ENCODE data around the gene ASTE1.
A peak's percentile ranks its signal among the peaks of the same experiment; 100 is the strongest.
"Not testable (repeated sequence)": the region's sequence is repeated elsewhere in the genome, so short reads cannot be mapped to it uniquely, and the experiment has no call there.

Gene ASTE1, protein sequence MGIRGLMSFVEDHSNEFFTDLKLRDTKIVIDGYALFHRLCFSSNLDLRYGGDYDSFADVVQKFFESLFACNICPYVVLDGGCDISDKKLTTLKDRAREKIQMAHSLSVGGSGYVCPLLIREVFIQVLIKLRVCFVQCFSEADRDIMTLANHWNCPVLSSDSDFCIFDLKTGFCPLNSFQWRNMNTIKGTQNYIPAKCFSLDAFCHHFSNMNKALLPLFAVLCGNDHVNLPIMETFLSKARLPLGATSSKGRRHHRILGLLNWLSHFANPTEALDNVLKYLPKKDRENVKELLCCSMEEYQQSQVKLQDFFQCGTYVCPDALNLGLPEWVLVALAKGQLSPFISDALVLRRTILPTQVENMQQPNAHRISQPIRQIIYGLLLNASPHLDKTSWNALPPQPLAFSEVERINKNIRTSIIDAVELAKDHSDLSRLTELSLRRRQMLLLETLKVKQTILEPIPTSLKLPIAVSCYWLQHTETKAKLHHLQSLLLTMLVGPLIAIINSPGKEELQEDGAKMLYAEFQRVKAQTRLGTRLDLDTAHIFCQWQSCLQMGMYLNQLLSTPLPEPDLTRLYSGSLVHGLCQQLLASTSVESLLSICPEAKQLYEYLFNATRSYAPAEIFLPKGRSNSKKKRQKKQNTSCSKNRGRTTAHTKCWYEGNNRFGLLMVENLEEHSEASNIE

DNA sequence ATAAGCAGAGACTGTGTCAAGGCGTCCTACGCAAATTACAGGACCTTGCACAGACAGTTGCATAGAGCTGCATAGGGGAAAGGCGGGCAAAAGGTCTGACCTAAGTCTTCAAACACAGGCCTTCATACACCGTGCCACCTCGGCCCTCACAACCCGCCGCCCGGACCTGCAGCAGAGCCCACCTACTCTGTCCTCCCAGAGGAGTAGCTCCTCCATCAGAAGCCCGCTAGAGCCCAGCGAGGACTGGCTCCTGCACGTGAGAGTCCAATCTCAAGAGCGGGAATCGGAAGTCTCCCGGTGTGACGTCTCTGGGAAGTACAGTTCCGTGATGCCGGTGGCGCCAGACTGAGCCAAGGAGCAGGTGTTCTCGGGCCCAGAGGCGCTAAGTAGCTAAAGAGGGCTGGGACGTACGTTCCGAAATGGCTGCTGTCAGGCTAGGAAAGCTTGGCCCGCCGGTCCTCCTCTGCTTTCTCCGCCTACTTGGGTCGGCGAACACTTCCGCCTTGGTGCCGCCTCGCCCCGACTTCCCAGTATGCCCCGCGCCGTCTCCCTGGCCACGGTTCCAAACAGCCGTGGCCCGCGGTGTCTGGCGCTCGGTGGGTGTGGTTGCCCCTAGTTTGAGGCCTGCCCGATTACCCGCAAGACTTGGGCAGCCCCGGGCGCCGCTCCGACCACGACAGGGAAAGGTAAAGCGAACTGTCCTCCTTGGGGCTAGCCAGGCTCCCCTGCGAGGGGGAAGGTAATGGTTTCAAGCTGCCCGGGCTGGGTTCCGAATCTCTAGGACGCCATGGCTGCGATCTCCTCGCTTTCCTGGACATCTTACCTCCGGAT, at the start of gene ASTE1, which contains the start of gene NEK11:
Gene ASTE1 (minus strand): TSS at position 505 of the 831 bp plus-strand sequence. CDS start 1,519 bp downstream, outside the sequence.
Gene NEK11 (plus strand): TSS at position 557 of the 831 bp plus-strand sequence. CDS start 2,832 bp downstream, outside the sequence.
- peak; percentile 78 for DNase-seq

DNA sequence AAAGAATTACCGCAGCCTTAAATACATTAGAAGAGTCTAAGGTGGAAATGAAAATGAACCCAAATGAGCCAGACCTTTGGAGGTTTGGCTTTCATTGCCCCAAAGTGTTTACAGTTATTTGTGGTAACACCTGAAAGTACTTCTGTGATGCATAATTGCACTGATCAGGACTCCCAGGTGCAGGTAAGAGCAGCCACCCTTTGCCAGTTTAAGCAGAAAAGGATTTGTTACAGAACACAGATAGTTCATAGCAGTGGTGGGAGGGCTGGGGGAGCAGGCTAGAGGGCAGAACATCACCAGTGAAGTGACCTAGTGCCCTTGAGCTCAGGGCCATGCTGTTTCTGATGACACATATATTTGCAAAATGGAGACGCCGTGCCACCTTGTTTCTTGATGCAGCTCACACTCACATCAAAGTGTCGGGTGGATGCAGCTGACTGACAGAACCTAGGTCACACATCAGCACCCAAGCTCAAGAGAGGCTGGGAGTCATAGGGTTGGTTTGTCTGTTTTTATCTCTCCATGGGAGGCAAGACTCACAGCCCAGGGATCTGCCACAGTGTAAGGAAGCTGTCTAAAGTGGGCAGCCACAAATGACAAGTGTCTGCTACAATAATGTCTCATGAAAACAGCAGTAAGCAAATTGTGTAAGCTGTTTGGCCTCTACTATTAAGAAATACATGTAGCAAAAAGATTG, 49.2 kb upstream of the ASTE1 start:
- DNase-seq: no peak

DNA sequence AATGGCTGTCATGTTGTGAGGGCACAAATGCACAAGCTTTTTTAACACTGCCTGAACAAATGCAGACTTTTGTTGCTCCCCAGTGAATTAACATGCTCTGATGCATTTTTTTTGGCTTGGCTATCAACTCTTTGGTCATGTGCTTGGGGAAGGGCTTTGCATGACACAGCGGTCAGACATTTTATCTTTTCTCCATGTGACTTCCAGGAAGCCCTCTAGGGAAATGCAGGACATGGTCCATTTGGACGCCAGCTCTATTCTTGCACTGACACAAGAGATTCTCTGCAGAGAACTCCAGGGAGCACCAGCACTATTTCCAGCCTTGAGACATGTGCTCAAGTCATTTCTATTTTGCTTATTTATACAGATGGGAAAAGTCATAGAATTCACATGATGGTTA, 46.2 kb upstream of the ASTE1 start:
- no peak for DNase-seq

DNA sequence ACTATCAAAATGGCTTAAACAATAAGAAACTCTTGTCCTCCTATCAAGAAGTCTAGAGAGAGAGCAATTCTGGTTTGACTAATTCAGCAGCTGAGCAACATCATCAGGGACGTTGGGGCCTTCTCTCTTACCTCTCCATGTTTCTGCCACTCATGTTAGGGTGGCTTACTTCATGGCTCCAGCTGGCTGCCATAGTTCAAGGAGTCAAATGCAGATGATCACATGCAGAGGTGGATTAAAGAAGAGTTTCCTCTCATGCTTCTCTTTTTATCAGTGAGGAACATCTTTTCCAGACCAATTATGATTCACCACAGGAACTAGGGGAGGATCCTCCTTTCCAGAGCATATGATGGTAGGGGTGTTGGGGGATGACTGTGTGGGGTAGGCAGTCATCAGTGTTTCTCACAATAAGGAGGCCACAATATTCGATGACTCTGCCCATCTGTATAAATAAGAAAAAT, 45.5 kb upstream of the ASTE1 start:
- DNase-seq: no peak

DNA sequence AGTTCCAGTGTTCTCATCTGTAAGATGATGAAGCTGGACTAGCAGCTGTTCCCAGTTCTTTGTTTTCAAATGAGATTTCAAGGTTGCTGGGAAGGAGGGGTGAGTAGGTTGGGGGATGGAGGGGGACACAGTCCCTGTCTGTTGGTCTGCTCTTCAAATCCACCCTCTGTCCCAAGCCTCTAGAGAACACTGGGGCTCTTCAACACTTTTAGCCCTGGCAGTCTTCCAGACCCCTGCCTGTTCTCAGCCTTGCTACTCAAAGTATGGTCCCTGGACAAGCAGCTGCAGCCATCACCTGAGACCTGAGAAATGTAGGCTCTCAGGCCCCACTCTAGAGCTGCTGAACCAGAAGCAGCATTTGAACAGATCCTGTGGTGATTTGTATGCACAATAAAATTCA, 41.4 kb upstream of the ASTE1 start:
- no peak for DNase-seq

DNA sequence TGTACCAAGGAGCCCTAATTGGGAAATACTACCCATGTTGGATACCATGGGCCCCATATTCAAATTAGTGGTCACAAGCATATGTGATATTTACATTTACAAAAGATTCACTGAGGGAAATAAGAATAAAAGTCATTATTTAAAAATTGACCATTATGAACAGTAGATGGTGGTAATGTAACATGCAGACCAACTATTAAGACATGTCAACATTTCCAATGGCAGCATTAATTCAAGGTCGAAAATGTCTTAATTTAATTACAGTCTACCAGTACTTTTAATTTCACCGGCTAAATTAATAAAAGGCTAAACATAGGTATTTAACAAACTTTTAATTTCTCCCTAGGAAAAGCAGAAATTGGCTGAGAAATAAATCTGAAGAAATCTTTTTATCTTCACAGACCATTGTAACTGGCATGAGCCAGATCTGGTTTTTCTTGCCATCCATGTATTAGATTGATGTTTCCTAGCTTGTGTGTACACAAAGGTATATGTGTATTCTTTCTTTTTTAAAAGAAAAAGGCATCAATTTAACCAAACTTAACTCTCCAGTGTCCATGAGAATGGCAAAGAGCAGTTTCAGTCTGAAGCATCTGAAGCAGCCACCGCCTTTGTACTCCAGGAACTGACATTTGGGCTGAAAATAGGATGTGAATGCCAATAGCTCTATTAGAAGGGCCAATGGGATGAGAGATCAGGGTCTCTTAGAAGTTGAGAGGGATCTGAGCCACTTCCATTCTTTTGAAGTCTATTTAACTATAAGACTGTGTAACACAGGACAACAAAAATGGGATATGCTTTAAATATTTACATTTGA, 26.6 kb upstream of the ASTE1 start:
- no peak for DNase-seq

DNA sequence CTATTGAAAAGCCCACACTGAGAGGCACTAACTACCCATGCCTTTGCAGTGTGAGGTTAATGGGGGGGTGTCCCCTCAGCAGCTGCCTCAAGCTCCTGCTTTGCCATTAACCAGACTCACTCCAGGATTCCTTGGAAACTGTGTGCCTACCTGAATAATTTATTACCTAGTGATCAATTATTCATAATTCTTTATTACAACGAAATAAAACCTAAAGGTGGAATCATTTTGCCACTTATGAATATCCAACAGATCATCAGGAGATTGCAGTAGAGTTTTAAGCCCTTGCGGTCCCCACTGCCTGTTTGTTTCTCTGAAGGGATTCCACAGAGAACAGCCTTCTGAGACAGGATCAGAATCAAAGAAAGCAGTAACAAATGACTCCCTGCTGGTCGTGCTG, 23.4 kb upstream of the ASTE1 start:
- no peak for DNase-seq

DNA sequence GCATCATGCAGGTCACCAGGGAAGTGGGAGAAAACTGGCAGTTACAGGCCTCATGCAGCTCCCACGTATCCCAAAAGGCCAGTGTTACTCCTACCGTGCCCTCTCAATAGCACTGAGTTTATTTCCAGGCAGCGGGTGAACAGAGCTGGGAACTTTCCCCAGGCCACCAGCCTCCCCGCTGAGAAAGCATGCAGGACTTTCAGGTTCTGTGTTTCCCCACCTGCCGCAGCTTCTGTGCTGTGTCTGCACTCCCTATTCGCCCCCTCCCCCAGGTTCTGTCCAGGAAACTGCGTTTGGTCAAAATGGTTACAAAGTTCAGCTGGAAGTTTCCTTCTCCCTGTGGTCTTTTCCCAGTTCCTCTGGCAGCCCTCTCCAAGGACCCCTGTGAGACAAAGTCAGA, 21.4 kb upstream of the ASTE1 start:
- no peak for DNase-seq

DNA sequence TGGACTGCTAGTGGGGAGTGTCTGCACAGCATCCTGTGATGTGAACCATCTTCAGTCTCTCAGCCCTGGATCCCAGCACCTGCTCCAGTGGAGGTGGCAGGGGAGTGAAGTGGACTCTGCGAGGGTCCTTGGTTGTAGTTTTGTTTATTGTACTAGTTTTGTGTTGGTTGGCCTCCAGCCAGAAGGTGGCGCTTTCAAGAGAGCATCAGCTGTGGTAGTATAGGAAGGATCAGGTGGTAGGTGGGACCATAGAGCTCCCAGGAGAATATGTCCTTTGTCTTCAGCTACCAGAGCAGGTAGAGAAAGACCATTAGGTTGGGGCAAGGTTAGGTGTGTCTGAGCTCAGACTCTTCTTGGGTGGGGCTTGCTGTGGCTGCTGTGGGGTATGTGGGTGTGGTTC, 21.0 kb upstream of the ASTE1 start:
- DNase-seq: no peak

DNA sequence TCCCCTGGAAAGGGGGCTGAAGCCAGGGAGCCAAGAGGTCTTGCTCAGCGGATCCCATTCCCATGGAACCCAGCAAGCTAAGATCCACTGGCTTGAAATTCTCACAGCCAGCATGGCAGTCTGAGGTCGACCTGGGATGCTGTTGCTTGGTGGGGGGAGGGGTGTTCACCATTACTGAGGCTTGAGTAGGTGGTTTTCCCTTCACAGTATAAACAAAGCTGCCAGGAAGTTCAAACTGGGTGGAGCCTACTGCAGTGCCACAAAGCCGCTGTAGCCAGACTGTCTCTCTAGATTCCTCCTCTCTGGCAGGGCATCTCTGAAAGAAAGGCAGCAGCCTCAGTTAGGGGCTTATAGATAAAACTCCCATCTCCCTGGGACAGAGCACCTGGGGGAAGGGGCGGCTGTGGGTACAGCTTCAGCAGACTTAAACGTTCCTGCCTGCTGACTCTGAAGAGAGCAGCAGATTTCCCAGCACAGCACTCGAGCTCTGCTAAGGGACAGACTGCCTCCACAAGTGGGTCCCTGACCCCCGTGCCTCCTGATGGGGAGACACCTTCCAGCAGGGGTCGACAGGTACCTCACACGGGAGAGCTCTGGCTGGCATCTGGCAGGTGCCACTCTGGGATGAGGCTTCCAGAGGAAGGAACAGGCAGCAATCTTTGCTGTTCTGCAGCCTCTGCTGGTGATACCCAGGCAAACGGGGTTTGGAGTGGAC, 15.8 kb upstream of the ASTE1 start:
- DNase-seq: not testable (repeated sequence)

DNA sequence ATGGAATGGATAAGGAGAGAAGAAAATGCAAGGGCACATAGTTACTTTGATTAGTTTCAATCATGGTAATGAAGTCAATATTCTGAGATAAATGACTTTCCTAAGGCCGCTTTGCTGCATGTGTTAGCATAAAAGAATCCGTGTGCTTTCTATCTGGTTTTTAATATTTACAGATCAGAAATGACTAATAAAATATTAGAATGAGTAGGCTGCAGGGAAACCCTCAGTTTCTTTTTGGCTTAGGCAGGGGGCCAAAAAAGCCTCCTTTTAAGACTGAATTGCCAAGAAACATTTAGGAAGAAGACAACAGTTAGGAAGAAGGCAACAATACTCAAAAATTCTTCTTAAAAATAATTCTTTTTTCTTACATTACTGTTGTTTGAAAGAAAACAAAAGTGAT, 11.7 kb upstream of the ASTE1 start:
- DNase-seq: no peak

DNA sequence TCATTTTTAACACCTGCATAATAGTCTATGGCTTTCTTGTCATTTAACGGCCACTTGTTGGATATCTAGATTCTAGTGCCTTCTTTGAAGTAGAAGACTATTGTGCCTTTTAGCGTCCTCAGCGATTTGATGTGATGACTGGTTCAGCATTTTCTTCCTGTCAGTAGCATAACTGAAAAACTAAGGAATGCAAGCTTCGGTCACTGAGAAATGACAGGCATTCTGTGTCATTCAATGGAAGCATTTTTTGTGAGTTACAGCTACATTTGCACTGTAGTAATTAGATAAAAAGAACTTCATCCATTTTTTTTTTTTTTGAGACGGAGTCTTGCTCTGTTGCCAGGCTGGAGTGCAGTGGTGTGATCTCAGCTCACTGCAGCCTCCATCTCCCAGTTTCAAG, 10.4 kb upstream of the ASTE1 start:
- no peak for DNase-seq

DNA sequence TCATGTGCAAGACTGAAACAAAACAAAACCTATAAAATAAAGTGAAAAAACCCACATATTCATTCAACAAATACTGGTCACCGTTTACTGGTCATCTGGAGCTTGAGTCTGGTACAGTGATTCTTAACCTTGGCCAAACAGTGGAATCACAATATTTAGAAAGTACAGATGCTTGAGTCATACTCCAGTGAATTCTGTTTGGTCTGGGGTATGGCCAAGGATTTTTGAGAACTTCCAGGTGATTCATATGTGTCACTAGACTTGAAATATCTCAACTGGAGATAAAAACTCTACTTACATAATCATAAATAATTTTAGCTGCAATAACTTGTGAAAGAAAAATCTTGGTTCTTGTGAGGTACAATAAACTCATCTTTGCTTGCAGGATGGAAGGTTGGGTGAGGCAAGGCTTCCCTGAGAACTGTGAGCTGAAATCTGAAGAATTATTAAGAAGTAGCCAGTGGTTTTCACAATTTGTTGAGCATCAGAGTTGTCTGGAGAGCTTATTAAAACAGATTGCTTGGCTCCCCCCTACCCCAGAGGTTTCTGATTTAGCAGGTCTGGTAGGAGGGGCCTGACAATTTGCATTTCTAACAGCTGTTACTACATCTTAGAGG, 9.7 kb upstream of the ASTE1 start:
- no peak for DNase-seq

DNA sequence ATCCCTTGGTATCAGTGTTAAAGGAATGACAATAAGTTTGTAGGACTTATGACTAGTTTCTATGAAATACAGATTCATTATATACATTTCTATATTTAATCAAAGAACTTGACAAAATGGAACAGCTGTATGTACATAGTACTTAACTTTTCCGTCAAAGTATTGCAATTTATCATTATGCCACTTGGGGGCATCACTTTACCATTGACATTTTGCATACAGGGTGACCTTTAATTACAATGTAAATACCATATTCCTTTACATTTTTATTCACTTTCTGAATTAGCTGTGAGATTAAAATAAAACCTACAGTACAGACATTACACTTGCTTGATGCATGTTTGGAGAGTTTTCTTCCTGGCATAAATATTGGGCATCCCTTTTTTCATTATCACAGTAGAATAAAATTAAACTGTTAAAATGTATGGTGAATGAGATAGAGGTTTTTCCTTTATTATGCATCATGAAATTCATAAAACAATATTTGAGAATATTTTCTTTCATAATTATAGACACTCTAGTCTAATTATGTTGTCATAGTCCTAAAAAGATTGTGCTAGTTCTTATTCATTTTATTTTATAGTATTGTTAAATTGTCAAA, 7.0 kb upstream of the ASTE1 start:
- peak; percentile 11 for DNase-seq

DNA sequence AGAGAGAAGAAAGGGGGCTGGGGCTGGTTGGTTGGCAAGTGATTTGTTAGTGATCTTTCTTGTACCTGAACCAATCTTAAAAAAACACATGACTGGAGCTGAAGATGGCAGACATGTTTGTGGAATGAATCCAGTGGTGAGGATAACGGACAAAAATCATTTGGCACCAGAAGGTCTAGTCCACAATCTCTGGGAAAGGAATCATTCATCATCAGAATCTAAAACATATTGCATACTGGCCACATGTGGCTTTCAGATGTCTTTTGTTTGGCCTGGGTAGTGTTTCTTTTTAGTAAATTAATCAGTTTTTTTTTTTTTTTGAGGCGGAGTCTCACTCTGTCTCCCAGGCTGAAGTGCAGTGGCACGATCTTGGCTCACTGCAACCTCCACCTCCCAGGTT, 5.0 kb upstream of the ASTE1 start:
- no peak for DNase-seq

DNA sequence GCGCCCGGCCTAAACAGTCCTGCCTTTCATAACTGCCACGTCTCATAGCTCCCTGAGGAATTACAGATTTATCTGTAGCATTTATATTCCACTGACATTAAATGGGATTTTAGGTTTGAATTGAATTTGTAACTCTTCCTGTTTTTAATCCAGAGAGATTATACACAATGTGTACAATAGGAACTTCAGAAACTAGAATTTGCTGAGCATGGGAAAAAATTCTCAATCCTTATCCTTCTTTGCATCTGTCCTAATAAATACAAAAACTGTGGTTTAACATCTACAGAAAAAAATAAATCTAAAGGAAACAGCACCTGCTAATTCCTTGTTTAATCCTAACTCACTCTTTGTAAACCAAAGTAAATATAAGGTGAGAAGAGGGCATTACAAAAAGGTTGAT, 2.2 kb upstream of the ASTE1 start:
- no peak for DNase-seq

DNA sequence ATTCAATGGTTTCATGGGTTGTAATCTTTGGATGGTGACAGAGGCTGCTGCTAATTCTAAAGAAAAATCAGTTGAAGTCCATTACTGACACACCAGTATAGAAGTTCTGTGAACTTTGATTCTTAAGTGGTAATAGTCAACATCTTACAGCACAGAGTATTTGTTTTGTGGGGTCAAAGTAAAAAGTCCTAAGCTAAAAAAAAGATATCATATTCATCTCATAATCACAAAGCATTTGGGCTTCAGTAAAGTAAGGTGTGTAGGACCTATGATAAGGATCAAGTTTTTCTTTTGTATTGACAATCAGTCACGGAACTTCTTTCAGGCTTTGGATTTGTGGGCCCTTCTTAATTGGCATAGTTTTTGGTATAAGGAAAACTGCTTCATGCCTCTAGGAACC, 1.1 kb downstream of the ASTE1 start:
- no peak for DNase-seq

DNA sequence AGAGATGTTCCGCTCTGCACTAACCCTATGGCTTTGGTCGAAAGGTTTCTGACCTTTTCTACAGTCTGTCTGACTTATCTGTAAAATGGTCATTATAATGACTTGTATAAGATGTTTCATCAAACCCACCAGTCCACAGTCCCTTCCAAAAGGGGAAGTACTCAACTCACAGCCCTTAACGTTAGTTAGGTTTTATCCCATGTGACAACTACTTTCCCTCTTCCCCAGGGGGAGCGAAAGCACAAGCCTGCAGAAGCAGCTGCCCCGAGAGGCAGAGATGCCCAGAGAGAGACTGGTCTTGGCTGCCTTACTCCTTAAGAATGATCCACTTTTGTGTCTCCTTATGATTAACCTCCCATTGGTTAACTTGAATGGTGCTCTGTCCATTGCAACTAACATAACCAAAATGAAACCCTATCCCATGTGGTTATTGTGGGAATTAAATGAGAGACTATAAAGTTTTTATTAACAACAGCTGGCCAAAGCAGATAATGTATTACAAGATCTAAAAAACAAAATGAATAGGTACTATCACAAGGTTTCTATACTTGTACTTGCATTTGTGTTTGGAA, 6.4 kb downstream of the ASTE1 start:
- DNase-seq: no peak

DNA sequence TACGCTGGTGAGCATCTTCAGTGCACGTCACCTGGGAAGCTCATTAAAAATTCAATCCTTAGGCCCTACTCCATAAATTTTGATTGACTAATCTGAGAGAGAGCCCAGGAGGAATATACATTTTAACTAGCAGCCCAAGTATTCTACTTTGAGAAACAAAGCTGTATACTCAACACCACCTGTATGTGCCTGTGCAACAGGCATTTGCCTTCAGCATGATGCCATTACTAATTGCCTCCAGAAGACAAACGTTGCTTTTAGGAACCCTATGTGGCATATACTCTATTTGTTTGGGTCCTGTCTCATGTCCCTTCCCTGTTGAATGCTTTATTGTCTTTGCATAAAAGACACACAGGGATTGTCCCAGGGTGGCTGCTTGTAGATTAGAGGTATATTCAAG, 7.7 kb downstream of the ASTE1 start:
- DNase-seq: no peak

DNA sequence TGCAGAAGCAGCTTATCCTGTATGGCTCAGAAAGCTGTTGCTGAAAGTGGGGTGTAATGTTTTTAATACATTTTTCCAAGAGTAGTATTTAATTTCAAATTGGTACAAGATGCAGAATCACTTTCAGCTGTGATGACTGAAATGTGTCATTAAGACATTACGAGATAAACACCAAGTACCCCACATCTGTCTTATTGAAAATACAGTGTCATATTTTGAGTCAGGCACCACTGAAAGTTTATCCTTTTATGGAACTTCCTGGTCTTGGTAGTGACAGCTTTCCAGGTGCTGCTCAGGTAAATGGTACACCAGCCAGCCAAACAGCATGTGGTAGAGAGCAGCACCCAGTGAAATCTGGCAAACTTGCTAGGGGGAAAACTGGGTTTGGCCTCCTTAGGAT, 16.9 kb downstream of the ASTE1 start:
- no peak for DNase-seq
